Cortex of kidney (tissue), 1 donor: Measurements from ENCODE around the gene TMEM164.

Source experiments
- DNase-seq: peaks from one replicate; lab custom pipeline; 2025; lab: John Stamatoyannopoulos, UW

The TMEM164 gene

GRCh38 chrX:110170029-110170428 lies 167.1 kb downstream of the TMEM164 start:
- no peak for DNase-seq

- no peak for DNase-seq
Observed at GRCh38 chrX:110171442-110171841, 168.5 kb downstream of the TMEM164 start.

DNA sequence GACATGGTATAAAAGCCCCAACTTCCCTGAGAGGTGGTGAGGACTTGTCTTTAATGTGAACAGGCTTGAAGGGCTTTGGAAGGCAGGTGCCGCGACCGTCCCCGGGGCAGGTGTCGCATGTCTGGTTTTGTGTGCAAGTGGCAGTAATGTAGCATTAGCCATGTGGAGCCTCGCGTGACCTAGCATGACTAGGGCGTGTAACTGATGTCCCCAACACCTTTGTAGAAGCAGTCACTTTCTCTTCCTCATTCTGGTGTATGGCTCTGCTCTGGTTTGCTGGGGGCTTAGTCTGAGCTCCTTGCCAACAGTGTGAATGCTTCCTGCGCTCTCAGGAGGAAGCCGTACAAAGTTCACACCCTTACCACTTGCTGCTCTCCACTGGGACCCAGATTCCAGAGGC lies 169.3 kb downstream of the TMEM164 start:
- no peak for DNase-seq

DNA sequence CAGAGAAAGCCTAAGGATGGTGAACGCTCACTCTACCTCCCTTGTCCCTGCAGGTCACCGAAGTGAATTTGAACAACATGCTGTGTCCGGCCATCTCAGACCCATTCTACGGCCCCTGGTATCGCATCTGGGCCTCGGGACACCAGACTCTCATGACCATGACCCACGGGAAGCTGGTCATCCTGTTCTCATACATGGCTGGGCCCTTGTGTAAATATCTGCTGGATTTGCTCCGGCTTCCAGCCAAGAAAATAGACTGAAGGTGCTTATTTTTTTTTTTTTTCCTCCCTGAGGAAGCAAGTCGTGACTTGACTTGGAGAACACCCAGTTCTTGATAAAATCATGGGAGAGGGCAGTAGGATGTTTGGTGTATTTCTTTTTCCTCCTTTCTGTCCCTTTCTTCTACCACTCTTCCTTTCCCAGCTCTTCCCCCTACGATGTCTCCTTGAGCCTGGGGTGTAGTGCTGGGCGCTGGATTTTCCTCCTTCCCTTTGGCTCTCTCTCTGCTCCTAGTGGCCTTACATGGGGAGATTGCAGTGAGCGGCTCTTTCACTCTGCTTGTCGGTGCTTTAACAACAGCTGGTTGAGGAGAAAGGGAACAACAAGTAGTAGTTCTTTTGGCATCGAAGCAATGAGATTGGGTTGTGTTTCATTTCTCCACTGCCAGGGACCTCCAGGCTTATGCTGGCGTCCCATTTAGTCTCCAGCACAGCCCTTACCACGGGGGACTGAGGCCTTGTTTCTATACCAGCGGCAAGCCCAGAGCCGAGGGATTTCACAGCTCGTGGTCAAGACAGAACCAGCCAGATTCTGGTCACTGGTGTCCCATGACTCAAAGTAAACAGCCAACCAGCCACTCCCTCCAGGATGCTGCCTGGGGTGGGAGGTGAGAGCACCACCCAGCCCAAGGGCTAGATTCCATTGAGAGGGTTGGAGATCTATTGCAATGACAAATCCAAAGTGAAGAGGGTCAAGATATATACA lies 170.6 kb downstream of the TMEM164 start:
- DNase-seq: no peak

DNA sequence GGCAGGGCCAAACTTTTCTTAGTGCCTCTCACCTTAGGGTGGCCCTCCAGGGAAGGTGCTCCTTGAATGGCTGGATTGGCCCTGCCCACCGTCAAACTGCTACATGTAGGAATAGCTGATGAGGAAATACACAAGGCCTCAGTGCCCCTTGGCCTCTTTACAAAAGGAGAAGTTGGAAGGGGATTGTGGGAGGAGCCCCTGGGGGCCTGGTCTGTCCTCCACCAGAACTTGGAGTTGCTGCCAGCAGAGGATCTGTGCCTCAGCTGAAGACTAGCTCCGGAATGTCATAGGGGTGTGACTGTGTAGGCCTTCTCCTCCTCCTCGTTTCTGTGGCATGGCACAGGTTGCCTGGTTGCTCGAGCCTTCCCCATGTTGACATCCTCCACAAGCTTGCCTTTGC lies 172.2 kb downstream of the TMEM164 start:
- DNase-seq: no peak

GRCh38 chrX:110175696-110176095 lies 172.8 kb downstream of the TMEM164 start:
- no peak for DNase-seq

GRCh38 chrX:110178179-110178865 lies 175.4 kb downstream of the TMEM164 start:
- no peak for DNase-seq

GRCh38 chrX:110180176-110180927 lies 177.4 kb downstream of the TMEM164 start:
- DNase-seq: no peak

GRCh38 chrX:110180928-110181310 lies 178.0 kb downstream of the TMEM164 start:
- DNase-seq: no peak

DNA sequence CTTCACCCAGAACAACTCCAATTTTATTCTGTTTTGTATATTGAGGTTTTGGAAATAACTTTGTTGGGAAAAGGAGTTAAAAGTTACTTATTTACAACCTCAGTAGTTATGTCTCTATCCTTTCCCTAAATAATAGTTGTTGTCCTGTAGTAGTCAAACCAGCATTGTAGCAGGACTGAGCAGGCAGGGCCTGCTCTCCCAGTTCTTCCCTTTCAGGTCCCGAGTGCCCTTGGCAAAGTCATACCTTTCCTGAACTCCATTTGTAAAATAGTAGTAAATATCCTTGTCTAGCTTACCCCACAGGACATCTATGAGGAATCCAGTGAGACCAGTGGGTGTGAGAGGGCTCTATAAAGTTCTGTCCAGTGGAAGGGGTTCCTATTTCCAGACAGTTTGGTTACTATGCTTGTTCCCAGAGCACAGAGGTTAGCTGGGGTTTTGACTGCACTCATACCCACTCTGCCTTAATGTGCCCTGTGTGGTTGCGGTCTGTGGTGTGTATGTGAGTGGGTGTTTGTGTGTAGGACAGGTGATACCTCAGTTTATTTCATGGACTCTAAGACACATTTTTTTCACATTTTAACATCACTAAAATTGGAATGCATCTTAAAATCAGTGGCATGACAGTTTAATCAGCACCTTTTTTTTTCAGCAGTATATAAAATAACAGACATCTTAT lies 178.7 kb downstream of the TMEM164 start:
- no peak for DNase-seq

- no peak for DNase-seq
Observed at GRCh38 chrX:110182362-110182761, 179.4 kb downstream of the TMEM164 start.

GRCh38 chrX:110182865-110183264 lies 180.0 kb downstream of the TMEM164 start:
- DNase-seq: no peak

DNA sequence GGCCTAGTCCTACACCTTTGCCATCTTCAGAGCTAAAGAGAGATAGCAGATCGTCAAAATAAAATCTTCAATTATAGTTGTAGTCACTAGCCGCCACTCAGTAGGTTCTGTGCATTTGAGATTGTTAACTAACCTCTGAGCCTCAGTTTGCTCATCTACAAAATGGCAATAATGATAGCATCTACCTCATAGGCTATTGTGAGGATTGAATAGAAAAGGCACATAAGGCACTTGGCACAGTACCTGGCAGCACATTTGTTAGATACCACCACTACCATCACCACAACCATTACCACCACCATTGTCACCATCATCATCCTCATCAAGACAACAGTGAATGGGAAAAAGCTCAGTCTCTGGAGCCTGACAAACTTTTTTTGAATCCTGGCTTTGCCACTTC lies 180.4 kb downstream of the TMEM164 start:
- no peak for DNase-seq

GRCh38 chrX:110188701-110189558 lies 186.0 kb downstream of the TMEM164 start:
- DNase-seq: no peak

- no peak for DNase-seq
Observed at GRCh38 chrX:110192516-110192915, 189.6 kb downstream of the TMEM164 start.

DNA sequence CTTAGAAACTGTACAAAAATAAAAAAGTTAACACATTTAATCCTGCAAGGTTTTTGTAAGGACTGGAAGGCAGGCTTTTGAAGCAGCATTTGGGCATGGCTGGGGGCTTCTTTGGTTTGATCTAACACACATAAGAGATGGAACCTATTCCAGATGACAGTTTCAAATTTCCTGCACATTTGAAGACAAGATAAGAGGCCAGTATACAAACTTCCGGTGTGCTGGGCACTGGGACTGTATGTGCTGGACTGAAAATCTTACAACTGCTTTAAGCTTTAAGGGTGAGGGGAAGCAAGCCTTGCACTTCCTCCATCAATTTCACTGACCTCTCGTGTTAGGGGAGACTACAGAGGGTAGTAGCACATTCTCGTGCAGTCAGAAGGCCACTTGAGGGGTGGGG lies 192.1 kb downstream of the TMEM164 start:
- DNase-seq: no peak

GRCh38 chrX:110201799-110202198 lies 198.9 kb downstream of the TMEM164 start:
- DNase-seq: no peak

DNA sequence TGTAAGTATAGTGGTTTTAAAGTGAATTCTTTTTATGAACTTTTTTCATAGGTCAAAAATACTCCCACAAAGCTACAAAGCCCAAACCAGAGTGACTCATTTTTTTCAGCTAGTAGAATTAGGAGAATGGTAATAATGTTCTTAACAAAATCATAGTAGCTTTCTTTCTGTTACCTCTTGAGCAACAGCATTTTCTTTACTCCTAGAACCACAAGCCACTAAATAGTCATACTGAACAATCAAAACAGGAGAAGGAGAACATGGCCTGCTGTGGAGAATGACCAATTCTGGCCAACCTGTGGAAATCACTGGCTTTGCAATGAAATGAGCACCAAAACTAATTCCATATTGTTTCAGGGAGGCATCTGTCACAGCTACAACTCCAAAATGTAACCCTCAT lies 202.1 kb downstream of the TMEM164 start:
- DNase-seq: no peak

DNA sequence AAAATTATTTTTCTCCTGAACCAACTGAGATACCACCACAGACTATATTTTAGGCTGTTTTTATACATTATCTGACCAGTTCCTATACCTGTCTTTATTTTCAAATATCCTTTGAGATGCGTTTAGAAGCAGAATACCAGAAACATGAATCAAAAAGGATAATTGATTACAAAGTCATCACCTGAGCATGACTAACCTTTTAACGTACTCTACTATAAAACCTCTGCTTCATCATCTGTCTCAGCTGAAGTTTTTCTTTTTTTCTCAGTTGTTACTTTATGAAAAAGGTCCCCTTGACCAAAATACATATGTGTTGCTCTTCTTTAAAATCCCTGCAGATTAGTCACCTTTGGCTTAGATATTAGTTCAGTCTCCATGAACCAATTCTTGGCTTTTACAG lies 205.2 kb downstream of the TMEM164 start:
- no peak for DNase-seq

- DNase-seq: no peak
Observed at GRCh38 chrX:110210417-110211139, 207.7 kb downstream of the TMEM164 start.
